ENCODE measurements around the gene C20orf202. TPM values are rescaled to one million over a fixed set of nuclear protein-coding genes. Genes with fewer than 3 reads are reported as not detected.
A peak's percentile ranks its signal among the peaks of the same experiment; 100 is the strongest.

Gene C20orf202
- total RNA-seq, 1 donor from 2014 or later, result not detected

GRCh38 chr20:1185790-1186334 is 17.4 kb upstream of the C20orf202 start:
- H3K27ac Mint-ChIP-seq (ENCODE audit: unreplicated experiment), result no peak overlapping the region
- H3K36me3 Mint-ChIP-seq (ENCODE audit: unreplicated experiment), result no peaks in the 10 kb centered on the region
- DNase-seq (ENCODE audit: extremely low spot score, unreplicated experiment), result no peak
- no peaks in the 10 kb centered on the region for H3K9me3 Mint-ChIP-seq (ENCODE audit: unreplicated experiment)
- peaks cover 10% of the 10 kb centered on the region for H3K4me1 Mint-ChIP-seq (ENCODE audit: unreplicated experiment)
- peaks cover 46% of the 10 kb centered on the region for H3K27me3 Mint-ChIP-seq (ENCODE audit: unreplicated experiment)
- peak; percentile 64 for TF ChIP-seq CTCF (IDR thresholded peaks at IDR 0.05)
- peak overlapping the region; percentile 62 for H3K4me3 Mint-ChIP-seq (ENCODE audit: unreplicated experiment)

DNA sequence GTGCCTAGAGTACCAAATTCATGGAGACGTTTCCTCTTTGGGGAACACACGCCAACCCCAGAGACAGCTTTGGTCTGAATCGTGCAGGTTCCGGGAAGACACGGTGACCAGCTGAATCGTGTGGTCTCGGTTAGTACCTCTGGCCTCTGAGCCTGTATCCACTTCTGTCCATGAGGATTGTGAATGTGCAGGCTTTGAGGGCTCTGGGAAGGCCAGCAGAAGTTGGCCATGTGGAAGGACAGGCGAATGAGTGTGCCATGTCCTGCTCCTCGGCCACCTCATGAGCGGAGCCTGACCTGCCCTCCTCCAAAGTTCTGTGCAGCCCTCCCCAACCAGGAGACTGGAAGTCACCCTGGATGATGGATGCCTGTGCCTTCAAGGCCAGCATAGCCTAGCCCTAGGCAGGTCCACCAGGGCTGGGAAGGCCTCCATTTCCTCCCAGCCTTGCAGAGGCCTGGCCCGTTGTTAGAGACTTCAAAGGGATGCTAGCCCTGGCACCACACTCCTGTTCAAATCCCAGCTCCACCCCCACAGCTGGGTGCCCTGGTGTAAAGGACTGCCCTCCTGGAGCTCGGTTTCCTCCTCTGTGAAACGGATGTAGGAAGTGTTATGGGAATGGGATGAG is 16.8 kb upstream of the C20orf202 start:
- H3K4me3 Mint-ChIP-seq (ENCODE audit: unreplicated experiment), result peak overlapping the region; percentile 62
- H3K36me3 Mint-ChIP-seq (ENCODE audit: unreplicated experiment), result no peaks in the 10 kb centered on the region
- DNase-seq (ENCODE audit: extremely low spot score, unreplicated experiment), result no peak
- H3K4me1 Mint-ChIP-seq (ENCODE audit: unreplicated experiment), result peaks cover 10% of the 10 kb centered on the region
- no peak overlapping the region for H3K27ac Mint-ChIP-seq (ENCODE audit: unreplicated experiment)
- no peaks in the 10 kb centered on the region for H3K9me3 Mint-ChIP-seq (ENCODE audit: unreplicated experiment)
- H3K27me3 Mint-ChIP-seq (ENCODE audit: unreplicated experiment), result peaks cover 48% of the 10 kb centered on the region
- TF ChIP-seq CTCF (IDR thresholded peaks at IDR 0.05), result no peak

GRCh38 chr20:1187605-1188171 is 15.6 kb upstream of the C20orf202 start:
- no peak for TF ChIP-seq CTCF (IDR thresholded peaks at IDR 0.05)
- H3K27ac Mint-ChIP-seq (ENCODE audit: unreplicated experiment), result no peak overlapping the region
- no peaks in the 10 kb centered on the region for H3K36me3 Mint-ChIP-seq (ENCODE audit: unreplicated experiment)
- peaks cover 10% of the 10 kb centered on the region for H3K4me1 Mint-ChIP-seq (ENCODE audit: unreplicated experiment)
- H3K27me3 Mint-ChIP-seq (ENCODE audit: unreplicated experiment), result peaks cover 42% of the 10 kb centered on the region
- no peak overlapping the region for H3K4me3 Mint-ChIP-seq (ENCODE audit: unreplicated experiment)
- DNase-seq (ENCODE audit: extremely low spot score, unreplicated experiment), result no peak
- H3K9me3 Mint-ChIP-seq (ENCODE audit: unreplicated experiment), result no peaks in the 10 kb centered on the region

- DNase-seq (ENCODE audit: extremely low spot score, unreplicated experiment), result no peak
- no peaks in the 10 kb centered on the region for H3K9me3 Mint-ChIP-seq (ENCODE audit: unreplicated experiment)
- peaks cover 10% of the 10 kb centered on the region for H3K4me1 Mint-ChIP-seq (ENCODE audit: unreplicated experiment)
- H3K36me3 Mint-ChIP-seq (ENCODE audit: unreplicated experiment), result no peaks in the 10 kb centered on the region
- TF ChIP-seq CTCF (IDR thresholded peaks at IDR 0.05), result no peak
- no peak overlapping the region for H3K4me3 Mint-ChIP-seq (ENCODE audit: unreplicated experiment)
- no peak overlapping the region for H3K27ac Mint-ChIP-seq (ENCODE audit: unreplicated experiment)
- H3K27me3 Mint-ChIP-seq (ENCODE audit: unreplicated experiment), result peaks cover 40% of the 10 kb centered on the region
These were observed 14.9 kb upstream of the C20orf202 start for GRCh38 chr20:1188347-1188746.

DNA sequence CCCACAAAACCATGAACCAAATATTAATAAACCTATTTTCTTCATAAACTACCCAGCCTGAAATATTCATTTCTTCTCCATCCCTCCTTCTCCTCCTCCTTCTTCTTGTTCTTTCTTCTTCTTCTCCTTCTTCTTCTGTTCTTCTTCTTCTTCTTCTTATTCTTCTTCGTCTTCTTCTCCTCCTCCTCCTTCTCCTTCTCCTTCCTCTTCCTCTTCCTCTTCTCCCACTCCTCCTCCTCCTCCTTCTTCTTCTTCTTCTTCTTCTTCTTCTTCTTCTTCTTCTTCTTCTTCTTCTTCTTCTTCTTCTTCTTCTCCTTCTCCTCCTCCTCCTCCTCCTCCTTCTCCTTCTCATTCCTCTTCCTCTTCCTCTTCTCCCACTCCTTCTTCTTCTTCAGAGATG is 13.4 kb upstream of the C20orf202 start:
- no peak for TF ChIP-seq CTCF (IDR thresholded peaks at IDR 0.05)
- H3K4me3 Mint-ChIP-seq (ENCODE audit: unreplicated experiment), result no peak overlapping the region
- peaks cover 4% of the 10 kb centered on the region for H3K4me1 Mint-ChIP-seq (ENCODE audit: unreplicated experiment)
- DNase-seq (ENCODE audit: extremely low spot score, unreplicated experiment), result no peak
- H3K27ac Mint-ChIP-seq (ENCODE audit: unreplicated experiment), result no peak overlapping the region
- no peaks in the 10 kb centered on the region for H3K36me3 Mint-ChIP-seq (ENCODE audit: unreplicated experiment)
- peaks cover 27% of the 10 kb centered on the region for H3K27me3 Mint-ChIP-seq (ENCODE audit: unreplicated experiment)
- no peaks in the 10 kb centered on the region for H3K9me3 Mint-ChIP-seq (ENCODE audit: unreplicated experiment)

Data from osteocyte (in vitro differentiated cells).